GM18508 (cell line): ENCODE measurements around the gene DCUN1D3.
"Not testable (repeated sequence)": the region's sequence is repeated elsewhere in the genome, so short reads cannot be mapped to it uniquely, and the experiment has no call there.

ENCODE experiments used
- ATAC-seq: cut with Tn5 transposase; IDR thresholded peaks from one replicate; pipeline ENCODE4 v1.9.1; 2021; ENCODE audit warnings: moderate number of reproducible peaks; ENCODE audit not compliant: insufficient read depth, unreplicated experiment

DCUN1D3 gene, protein sequence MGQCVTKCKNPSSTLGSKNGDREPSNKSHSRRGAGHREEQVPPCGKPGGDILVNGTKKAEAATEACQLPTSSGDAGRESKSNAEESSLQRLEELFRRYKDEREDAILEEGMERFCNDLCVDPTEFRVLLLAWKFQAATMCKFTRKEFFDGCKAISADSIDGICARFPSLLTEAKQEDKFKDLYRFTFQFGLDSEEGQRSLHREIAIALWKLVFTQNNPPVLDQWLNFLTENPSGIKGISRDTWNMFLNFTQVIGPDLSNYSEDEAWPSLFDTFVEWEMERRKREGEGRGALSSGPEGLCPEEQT

DNA sequence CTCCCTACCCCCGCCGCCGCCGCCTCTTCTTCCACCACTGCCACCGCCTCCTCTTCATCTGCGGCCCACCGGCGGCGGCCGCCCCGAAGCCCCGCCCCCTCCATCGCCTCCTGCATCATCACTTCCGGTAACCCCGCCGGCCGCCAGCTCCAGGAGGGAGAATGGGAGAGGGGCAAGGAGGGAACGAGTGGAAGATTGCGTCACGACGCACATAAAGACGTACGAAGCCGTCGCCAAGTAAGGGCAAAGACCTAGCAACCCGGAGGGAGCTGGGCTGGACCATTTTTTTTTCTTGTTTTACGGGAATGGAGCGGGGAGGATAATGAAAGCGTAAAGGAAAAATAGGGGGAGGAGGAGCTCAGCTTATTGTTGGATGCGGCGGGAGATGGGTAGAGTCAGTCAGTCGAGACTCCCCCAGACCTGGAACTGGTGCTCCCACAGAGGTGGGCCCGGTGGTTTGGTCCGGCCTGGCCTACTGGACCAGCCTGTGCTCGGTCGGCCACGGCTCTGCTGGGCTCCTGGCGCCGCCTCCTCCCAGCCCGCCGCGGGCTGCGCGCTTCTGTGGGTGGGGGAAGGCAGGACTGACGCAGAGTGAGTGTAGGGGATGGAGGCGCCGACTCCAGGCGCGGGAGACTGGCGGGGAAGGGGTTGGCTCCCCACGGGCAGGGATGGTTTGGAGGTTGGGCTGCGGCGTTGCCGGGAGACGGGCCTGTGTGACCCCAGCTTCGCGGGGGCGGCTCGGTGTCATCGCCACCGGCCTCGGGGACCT is at the start of gene DCUN1D3, which contains the start of gene LYRM1:
Gene DCUN1D3, minus strand, starts transcription at position 60 of the 769 bp plus-strand sequence. CDS start 37,820 bp downstream, outside the sequence.
Gene LYRM1, plus strand, starts transcription at position 473 of the 769 bp plus-strand sequence. CDS start 14,785 bp downstream, outside the sequence.
- ATAC-seq: no peak

DNA sequence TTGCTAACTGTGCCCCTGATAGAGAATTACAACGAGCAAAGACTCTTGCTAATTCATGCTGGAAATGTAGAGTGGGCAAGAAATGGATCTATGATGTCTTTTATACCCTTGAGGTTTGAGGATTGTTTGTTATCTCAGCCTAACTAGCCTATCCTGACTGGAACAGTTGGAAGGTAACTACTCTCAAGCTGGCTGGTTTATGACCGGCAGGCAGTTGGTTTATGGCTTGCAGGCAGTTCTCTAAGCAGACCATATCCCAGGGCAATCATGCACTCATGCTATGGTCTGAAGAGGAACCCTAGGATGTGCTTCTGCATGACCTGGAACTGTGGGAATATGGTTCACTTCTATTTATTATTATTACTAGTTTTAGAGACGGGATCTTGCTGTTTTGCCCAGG is 49.5 kb upstream of the DCUN1D3 start:
- no peak for ATAC-seq

DNA sequence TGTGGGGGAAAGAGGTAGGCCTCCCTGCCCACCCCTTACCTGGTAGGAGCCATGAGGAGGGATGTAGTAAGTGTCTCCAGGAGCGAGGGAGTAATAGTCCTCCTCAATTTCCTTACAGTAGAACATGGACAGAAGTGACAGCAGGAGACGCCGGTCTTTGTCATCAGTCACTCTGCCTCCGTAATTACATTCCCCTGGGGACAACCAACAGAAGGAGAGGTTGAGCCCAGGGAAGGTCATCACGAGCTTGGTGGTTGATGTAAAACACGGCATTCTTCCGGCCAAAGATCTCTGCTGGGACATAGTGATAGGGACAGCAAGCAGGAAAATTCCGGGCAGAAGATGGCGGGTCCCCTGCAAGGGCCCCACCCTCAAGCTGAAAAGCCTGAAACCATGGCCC is 48.3 kb upstream of the DCUN1D3 start:
- ATAC-seq: no peak

DNA sequence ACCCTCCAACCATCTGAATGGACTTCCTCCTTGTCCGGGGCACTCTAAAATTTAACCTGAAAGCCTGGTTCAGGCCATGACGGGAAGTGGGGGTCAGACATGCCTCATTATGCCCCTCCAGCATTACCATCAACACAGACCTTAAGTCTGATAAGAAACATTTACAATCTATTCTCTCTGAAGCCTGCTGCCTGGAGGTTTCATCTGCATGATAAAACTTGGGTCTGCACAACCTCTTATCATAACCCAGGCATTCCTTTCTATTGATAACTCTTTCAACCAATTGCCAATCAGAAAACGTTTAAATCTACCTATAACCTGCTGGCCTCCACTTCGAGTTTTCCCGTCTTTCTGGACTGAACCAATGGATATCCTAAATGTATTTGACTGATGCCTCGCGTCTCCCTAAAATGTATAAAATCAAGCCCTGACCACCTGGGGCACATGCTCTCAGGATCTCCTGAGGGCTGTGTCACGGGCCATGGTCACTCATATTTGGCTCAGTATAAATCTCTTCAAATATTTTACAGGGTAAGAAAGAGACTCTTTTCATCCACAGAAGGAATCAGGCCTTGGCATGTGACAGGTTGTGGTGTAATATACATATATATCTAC is 46.0 kb upstream of the DCUN1D3 start:
- no peak for ATAC-seq

DNA sequence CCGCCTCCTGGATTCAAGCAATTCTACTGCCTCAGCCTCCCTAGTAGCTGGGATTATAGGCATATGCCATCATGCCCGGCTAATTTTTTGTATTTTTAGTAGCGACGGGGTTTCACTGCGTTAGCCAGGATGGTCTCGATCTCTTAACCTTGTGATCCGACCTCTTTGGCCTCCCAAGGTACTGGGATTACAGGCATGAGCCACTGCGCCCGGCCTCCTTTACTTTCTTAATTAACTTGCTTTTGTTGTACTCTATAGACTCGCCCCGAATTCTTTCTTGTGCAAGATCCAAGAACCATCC is 45.4 kb upstream of the DCUN1D3 start:
- ATAC-seq: not testable (repeated sequence)

DNA sequence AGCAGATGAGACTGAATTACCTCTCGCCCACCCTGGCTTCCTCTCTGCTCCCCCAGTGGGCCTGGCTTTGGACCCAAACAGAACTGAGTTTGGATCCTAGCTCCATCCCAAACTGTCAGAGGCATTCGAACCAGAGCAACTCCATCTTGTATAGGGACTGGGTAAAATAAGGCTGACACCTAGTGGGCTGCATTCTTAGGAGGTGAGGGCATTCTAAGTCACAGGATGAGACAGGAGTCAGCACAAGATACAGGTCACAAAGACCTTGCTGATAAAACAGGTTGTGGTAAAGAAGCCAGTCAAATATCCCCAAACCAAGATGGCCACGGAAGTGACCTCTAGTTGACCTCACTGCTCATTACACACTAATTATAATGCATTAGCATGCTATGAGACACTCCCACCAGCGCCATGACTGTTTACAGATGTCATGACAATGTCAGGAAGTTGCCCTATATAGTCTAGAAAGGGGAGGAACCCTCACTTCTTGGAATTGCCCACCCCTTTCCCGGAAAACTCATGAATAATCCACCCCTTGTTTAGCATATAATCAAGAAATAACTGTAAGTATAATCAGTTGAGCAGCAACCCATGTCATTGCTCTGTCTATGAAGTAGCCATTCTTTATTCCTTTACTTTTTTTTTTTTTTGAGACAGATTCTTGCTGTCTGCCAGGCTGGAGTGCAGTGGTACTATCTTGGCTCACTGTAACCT is 44.9 kb upstream of the DCUN1D3 start:
- no peak for ATAC-seq

DNA sequence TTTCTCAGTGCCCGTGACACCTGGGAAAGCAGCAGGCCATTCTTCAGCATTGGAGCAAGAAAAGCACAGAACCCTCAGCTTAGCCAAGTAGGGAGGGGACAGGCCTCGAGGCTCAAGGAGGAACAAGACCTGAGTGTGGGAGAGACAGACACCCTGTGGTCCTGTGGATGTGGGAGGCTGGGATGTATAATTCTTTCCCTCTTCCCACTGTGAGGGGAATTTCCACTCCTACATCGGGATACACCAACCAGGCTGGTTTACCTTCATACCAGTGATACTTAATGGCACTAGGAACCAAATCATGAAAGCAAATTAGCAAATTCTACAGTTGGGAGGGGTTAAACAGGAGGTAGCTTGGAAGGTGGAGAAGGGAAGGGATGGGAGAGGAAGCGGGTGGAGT is 42.1 kb upstream of the DCUN1D3 start:
- no peak for ATAC-seq

DNA sequence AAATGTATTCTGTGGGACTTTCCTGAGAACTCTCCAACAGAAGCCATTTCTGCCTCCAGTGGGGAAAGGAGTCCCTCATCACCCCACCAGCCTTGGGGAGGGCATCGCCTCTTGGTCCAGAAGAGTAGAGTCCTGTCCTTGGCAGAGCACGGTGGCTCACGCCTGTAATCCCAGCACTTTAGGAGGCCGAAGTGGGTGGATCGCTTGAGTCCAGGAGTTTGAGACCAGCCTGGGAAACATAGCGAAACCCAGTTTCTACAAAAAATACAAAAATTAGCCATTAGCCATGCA is 41.4 kb upstream of the DCUN1D3 start:
- no peak for ATAC-seq

DNA sequence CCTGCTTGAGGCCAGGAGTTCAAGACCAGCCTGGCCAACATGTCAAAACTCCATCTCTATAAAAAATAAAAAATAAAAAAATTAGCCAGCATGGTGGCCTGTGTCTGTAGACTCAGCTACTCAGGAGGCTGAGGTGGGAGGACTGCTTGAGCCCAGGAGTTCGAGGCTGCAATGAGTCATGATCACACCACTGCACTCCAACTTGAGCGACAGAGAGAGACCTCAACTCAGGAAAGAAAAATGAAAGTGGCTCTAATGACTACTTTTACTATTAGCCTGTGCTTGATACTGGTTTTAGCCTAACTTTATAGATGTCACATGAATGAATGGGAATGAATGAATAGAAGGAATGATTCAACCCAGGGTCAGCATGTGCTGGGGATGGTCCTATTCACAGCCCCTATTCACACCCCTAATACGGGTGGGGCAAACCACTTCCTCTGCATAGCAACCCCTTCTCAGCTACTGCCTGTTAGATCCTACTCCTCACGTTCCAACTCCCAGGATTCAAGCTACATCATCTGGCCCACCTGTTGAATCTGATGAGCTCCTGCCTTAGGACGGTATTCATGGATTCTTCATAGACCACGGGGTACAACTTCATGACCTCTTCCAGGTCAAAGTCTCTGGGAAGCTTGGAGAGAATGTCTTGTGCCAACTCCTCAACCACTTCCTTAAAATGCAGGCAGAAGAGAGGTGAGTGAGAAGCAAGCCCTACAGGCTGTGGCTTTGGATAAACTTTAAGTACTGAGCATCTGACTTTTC is 40.9 kb upstream of the DCUN1D3 start:
- ATAC-seq: no peak

DNA sequence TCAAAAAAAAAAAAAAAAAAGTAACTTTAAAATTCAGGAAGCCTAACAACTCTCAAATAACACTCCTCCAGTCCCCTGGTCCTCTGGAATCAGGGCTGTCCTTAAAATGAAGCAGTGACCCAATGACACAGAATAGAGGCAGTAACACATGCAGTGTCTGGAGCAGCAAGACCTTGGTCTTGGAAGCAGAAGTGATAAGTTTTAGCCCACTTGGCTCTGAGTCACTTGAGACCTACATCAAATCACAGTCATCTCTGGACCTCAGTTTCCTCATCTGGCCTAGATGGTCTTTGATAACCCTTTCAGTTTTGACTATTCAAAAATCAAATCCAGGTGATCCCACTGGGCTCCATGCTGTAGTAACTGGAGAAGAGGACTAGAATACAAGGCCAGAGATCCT is 39.5 kb upstream of the DCUN1D3 start:
- ATAC-seq: no peak

DNA sequence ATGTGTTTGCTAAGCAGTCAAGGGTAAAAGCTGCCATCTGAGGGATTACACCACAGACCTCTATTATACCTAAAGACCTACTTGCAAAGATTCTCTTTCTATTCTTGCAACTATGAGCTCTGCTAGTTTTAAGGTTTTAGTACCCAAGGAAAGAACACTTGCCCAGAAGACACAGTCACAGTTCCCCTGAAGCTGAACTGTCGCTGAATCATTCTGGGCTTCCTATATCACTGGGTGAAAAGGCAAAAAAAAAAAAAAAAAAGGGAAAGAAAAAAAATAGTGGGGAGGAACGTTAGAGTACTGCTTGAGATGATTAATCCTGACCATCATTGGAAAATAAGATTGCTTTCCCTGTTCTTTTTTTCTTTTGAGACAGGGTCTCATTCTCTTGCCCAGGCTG is 38.3 kb upstream of the DCUN1D3 start:
- no peak for ATAC-seq

DNA sequence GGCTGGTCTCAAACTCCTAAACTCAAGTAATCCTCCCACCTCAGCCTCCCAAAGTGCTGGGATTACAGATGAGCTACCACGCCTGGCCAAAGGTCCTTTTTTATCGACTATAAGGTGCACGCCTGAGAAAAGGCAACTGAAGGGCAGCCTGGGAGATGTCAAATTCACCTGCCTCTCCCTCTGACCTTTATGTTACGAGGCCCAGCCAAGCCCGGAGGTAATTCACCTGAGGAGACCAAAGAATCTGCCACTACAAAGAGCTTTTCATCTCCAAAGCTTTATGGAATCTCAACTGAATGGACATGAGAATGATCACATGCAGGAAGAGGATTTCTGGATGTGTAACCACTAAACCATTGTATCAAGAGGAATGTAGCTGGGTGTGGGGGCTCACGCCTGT is 37.6 kb upstream of the DCUN1D3 start:
- no peak for ATAC-seq

DNA sequence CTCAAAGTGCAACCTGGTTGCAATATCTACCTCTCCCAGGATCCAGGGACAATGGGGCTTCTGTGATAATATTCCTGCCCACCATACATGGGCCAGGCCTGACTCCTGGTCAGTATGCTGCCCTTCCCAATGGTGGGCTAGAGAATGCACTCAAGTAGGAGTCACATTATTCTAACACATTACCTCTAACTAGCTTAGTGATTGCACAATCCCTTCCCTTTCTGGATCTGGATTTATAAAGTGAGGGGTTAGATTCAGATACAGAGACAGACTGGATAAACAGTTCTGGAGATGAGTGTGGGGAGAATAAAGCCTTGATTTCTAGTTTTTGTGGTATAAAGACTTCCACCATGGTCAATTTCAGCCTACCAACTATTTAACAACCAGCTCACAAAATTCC is 33.4 kb upstream of the DCUN1D3 start:
- ATAC-seq: no peak

DNA sequence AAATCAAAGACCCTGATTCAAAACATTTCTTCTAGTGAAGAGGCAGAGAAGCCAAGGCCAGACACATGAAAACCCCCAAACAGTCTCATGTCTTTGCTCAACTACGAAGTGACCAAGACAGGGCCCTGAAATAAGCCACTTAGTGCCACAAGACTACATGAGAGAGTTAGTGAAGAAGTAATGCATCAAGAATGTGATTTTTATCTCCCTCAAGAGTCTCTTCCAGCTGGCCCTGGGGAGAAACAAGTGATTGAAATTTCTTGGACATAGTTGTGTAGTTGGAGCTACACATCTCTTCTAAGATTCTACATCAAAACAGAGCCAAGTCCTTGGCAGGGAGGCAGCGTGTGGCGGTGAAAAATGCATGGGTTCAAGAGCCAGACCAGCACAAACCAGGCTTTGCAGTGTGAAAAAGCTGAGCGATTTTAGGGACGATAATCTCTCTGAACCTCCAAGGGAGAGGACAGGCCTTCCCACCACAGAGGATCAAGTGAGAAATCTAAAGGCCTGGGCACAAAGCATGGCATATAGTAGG is 31.0 kb upstream of the DCUN1D3 start:
- ATAC-seq: no peak

DNA sequence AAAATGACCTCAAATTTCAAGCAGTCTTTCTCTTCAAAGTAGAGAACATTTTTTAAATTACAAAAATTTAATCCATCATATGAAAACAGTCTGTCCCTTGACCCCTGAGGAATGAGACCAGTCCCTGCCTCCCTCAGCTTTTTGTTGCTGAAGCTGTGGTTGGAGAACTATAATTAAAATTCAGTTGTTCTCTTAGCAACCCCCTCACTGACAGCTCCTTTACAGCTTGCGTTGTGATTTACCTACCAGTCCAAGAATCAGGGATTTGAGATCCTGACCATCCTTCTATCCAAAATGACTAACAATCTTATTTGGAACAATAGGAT is 30.2 kb upstream of the DCUN1D3 start:
- ATAC-seq: no peak

DNA sequence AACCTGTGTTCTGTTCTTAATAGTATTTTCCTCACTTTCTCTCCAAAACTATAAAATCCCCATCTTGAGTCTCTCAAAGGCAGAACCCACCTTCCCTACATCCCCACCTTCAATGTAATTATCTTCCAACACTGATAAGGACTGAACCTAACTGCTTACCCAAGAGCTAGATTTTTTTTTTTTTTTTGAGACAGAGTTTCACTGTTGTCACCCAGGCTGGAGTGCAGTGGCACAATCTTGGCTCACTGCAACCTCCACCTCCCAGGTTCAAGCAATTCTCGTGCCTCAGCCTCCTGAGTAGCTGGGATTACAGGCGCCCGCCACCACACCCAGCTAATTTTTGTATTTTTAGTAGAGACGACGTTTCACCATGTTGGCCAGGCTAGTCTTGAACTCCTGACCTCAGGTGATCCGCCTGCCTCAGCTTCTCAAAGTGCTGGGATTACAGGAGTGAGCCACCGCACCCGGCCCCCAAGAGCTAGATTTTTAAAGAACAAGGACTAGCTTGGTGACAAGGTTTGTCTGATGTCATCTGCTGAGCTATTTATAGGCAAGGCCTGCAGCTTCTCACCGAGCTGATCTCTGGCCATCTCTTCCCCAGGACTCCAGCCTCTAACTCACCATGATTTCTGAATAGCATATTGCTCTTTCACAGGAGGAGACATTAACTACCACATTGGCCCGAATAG is 29.7 kb upstream of the DCUN1D3 start:
- ATAC-seq: not testable (repeated sequence)

DNA sequence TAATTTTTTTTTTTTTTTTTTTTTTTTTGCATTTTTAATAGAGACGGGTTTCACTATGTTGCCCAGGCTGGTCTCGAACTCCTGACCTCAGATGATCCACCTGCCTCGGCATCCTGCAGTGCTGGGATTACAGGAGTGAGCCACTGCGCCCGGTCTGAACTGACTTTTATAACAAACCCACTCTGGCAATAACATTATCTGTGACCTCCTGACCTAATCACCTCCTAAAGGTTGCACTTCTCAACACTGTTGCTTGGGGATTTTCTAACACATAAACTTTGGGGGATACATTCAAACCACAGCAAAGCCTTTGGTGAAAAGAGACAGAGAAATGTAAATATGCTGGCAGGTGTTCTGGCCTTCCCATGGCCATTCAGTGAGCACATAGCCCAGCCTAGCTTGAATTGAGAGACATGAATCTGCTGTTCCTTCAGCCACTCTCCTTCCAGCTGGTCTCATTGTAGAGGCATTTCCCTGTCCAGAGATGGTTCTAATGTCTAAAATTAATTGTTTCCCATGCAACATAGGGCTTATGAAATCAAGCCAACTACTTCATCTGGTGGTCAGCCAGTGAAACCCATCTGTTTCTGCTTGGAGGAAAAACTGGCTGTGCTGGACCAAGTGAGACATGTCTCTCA is 28.7 kb upstream of the DCUN1D3 start:
- no peak for ATAC-seq

DNA sequence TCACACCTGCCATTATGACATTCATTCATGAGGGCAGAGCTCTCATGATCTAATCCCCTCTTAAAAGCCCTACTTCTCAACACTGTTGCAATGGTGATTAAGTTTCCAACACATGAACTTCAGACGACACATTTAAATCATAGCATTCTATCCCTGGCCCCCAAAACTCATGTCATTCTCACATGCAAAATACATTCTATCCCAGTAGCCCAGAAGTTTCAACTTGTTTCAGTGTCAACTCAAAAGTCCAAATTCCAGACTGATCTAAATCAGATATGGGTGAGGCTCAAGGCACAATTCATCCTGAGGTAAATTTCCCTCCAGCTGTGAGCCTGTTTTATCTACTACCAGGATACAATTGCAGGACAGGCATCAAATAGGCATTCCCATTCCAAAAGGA is 25.6 kb upstream of the DCUN1D3 start:
- no peak for ATAC-seq

DNA sequence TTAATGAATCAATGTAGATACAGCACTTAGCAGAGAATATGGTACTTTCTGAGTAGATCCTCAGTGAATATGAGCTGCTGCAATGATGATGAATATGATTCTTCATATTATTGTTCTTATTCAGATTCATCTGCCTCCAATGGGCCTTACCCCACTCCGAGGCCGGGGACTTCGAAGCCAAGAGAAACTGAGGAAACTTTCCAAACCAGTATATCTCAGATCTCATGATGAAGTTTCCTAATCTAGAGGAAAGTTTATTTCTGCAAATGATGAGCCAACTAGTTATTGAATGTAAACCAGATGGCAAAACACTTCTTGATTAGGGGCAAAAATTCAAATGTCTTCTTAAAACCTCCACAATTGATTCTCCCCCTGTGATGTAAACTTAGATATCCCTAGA is 23.7 kb upstream of the DCUN1D3 start:
- no peak for ATAC-seq
